AG20443 (cell line): Measurements from ENCODE around the gene SEMA4D.

Experiments
- DNase-seq: peaks from one replicate; pipeline ENCODE4 v3.0.0; 2012; ENCODE audit warnings: low spot score, mixed read lengths

SEMA4D gene

GRCh38 chr9:89428222-89428761, 69.6 kb downstream of the SEMA4D start:
- no peak for DNase-seq

- no peak for DNase-seq
Measured at GRCh38 chr9:89427621-89428221, 70.2 kb downstream of the SEMA4D start.

DNA sequence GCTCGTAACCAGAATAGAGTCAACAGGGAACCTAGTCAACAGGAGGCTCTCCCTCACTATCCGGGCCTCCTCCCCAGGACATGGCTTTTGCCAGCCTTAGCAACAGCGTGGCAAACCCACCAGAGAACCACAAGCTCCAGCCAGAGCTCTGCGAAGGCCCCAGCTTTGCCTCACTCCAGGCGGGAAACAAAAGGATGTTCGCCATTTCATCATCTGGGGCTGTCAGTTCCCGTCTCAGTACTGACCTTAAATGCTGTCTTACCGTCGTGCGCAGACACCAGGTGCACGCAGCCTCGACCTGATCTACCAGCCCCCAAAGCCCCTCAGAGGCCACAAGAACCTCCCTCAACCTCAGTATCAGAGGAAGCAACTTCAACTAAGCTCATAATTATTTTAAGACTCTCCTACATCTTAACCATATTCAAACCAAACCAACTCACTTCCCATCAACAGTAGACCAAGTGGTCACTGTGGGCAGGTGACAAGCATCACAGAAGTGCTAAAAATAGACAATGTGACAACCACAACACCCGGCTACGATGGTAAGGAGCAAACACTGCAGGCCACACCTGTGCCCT, 71.4 kb downstream of the SEMA4D start:
- no peak for DNase-seq

DNA sequence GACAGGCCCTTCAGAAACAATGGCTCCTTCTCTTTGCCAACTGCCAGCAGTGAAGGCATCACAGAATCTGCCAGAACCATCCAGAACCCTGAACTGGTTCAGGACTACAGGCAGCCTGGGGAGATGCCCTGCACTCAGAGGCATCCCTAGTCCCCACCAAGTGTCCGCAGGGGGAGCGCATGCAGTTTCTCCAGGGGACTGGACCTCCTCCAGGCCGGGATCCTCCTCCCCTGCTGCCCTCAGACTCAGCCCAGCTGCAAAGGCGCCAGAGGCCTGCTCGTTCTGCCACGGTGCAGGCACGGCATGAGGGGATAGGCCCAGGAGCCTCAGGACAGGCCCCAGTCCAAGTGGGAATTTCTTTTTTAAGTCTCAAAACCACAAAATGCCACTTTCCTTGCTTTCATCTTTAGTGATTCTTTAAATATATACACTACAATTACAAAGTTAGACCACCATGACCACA, 72.0 kb downstream of the SEMA4D start:
- DNase-seq = peak; percentile 60

DNA sequence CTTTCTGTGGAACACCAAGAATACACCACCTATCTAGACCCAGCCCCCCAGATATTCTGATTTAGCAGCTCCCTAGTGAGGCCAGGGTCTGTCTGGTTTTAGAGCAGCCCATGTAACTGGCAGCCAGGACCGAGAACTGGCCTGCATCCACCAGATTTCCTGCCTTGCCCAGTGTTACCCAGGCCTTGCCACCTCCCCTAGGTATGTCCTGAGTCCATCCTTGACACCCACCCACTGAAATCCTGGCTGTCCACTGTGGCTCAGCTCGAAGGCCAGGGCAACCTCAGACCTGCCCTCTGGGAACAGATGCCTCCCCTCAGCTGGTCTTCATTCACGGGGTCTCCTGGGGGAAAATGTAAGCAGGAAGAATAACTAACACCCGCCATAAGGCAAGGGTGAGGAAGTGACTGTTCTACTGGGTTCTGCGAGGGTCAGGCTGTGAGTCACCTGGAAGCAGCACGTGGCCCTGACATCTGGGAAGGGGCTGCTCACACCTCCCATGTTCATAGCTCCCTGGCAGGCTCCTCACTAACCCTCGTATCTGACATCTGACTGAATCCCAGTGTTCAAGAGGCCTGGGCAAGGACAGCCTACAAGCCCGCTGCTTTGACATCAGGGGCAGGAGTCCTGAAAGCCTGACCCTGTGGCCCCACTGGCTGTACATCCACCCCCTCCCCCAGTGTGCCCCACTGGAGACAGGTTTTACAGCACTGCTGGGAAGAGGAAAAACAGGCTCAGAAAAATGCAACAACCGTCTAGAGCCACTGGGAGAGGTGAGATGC, 72.7 kb downstream of the SEMA4D start:
- no peak for DNase-seq

GRCh38 chr9:89422151-89422975, 75.5 kb downstream of the SEMA4D start:
- peak; percentile 67 for DNase-seq

GRCh38 chr9:89421595-89421994, 76.3 kb downstream of the SEMA4D start:
- DNase-seq = no peak

- no peak for DNase-seq
Measured at GRCh38 chr9:89420397-89421178, 77.3 kb downstream of the SEMA4D start.

- DNase-seq = no peak
Measured at GRCh38 chr9:89419978-89420394, 77.9 kb downstream of the SEMA4D start.

DNA sequence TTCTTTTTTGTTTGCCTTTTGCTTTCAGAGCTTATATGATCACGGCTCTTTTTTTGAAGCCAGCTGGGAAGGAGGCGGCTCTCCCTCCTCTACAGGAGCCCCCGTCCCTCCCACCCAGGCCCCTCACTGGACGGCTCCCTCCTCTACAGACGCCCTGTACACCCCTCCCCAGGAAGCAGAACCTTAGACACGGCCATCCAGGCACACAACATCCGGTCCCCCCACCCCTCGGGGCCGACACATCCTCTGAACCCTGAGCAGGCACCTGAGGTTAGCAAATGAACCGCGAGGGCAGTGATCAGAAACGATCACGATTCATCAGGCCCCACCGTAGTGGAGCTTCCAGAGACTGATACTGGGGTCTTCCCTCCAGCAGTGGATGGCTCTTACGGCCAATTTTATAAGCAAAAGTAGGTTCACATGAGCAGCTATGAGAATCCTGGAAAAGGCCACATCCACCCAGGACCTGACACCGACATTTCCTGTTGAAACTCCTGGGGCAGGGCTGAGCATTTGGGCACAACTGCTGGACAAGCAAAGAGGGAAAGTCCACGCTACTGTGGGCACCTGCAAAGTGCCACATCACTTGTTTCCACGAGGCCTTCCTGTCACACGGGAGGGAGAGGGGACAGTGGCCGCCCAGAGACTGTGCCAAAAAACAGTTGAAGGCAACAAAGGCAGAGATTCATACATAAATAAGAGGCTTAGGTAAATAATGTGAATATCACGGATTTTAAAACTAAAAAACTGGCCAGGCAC, 78.9 kb downstream of the SEMA4D start:
- no peak for DNase-seq

DNA sequence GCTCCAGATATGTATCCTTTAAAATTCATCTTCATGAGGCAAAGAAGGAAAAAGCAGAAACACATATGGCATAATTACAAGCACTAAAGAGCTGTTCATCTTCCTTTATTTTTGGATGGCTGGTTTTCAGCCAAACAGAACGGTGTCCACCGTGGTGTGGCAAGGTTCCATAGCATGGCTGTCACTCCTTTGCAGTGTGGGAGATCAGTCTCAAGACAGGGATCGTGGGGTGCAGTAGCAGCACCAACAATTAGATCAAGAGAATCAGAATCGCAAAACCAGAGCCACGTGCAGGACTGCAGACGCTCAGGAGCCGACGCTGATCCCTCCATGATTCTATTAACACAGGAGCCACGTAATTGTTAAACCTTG, 79.5 kb downstream of the SEMA4D start:
- DNase-seq = no peak

DNA sequence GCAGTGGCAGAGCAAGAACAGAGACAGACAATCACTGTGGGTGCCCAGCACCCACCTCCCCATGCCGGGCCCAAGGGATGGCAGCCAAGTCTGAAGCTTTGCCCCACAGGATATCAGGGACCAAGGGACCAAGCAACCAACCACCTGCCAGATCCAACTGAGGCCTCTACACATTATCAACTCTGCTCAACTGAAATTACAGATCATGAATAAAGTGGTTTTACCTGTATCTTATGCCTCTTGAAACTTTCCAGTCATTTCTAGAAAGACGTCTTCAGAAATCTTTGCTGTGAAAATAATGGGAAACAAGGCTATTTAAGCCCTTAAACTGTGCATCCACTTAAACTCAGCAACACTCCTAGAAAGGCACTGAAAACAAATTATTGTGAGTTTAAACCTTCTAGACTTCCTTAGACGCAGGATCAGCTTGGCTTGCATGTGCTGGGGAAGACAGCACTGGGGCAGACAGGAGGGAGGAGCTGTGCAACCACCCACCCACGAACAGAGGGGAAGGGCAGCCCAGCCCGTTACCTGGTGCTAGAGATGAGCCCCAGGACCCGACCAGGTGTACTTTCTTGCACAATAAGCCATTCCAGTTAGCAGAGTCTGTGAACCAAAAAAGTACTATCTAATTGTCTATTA, 80.0 kb downstream of the SEMA4D start:
- DNase-seq = no peak

GRCh38 chr9:89414670-89415324, 83.1 kb downstream of the SEMA4D start:
- DNase-seq = no peak

DNA sequence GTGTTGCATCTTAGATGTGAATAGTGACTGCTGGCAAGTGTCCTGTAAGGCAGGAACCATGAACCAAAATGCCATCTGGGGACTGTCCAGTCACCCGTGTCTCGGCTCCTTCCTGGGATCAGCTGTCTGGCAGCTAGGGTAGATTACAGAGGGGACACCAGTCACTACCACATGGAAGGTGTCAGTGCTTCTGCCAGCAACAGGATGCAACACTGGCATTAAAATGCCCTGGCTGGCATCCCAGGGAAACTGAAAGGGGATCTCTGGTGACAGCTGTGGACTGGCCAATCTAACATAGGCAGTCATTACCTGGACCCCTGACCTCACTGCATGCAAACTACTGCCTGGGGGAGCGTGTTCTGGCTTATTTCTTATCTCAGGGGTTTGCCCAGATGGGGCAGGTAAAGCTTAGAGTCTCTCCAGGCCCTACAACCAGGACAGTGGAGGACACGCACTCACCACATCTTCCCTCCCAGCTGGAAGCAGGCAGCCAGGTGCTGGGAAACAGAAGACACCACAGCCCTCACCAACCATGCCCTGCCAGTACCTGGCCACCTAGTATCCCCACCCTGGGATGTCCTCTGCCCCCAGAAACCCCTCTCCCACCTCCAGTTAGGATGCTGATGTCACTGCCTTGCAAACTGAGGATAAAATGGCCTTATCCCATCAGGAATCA, 83.8 kb downstream of the SEMA4D start:
- no peak for DNase-seq

DNA sequence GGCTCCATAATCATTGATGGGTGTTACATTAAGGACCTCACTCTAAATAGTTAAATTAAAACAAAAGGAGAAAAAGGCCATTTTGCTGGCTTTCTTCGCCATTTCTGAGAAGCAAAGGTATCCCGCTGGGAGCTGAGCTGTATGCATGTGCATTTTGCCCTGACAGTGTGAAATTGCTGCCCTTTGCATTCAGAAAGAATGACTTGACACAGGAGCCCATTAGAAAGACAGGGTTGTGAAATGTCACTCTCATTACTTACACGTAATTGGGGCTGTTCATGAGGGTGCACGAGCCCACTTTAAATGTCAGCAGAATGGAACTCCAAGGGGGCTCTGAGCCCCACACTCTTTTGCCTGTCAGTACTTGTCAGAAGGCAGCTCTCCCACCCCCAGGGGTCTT, 85.0 kb downstream of the SEMA4D start:
- no peak for DNase-seq

DNA sequence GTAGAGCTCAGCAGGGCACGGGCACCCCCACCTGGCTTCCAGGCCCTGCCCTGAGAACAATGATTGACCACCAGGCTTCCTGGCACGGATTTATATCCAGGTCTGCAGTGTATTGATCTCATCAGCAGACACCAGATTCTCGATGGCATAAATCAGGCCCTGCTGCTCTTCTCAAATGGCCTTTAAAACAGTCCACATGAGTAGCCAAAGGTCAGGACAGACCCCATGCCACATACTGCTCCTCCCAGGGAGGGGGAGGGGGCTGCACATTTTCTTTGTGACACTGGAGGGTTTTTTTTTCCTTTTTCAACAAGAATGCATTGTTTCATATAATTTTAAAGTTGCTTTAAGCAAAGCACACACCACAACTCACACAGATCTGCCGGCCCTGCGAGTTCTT, 85.4 kb downstream of the SEMA4D start:
- no peak for DNase-seq

GRCh38 chr9:89411759-89412158, 86.2 kb downstream of the SEMA4D start:
- DNase-seq = no peak

GRCh38 chr9:89410641-89411350, 87.1 kb downstream of the SEMA4D start:
- DNase-seq = no peak
